Muscle of back (tissue), 13 donors: ENCODE data around the gene PAQR3. TPM values are rescaled to one million over a fixed set of nuclear protein-coding genes. Genes with fewer than 3 reads are reported as not detected.

Experiments
- DNase-seq, 3 donors: peaks; one replicate each; pipeline versions ENCODE4 v3.0.0 to v3.0.0-alpha.2; 2013
- long read RNA-seq, 9 donors: transcript quantifications; one replicate each; lab custom pipeline, GENCODE V29; 2026
- polyA plus RNA-seq, 10 donors: library from polyadenylated mRNA; unstranded; fragments of 120-200 nt; gene quantifications; one replicate each; pipeline ENCODE4 v1.2.1, GENCODE V29; 2013; ENCODE audit not compliant: insufficient read length in 10 of 10

PAQR3 gene
- 10 to 100 TPM in 7 of 10 donors, 1 to 10 TPM in 3; 7.0 to 14.0 (median 11.8) TPM for polyA plus RNA-seq
- long read RNA-seq, donor 1, full-length matches to known transcripts: 1 of 1 reads
- long read RNA-seq, donor 1, partial matches to known transcripts: 0 of 1 reads
- long read RNA-seq, donor 1, other reads (novel, unspliced or antisense): 0 of 1 reads
- long read RNA-seq, donor 2: 0 reads
- long read RNA-seq, donor 3: 0 reads
- long read RNA-seq, donor 4, full-length matches to known transcripts: 3 of 3 reads
- long read RNA-seq, donor 4, partial matches to known transcripts: 0 of 3 reads
- long read RNA-seq, donor 4, other reads (novel, unspliced or antisense): 0 of 3 reads
- long read RNA-seq, donor 5, full-length matches to known transcripts: 2 of 2 reads
- long read RNA-seq, donor 5, partial matches to known transcripts: 0 of 2 reads
- long read RNA-seq, donor 5, other reads (novel, unspliced or antisense): 0 of 2 reads
- long read RNA-seq, donor 6, full-length matches to known transcripts: 1 of 1 reads
- long read RNA-seq, donor 6, partial matches to known transcripts: 0 of 1 reads
- long read RNA-seq, donor 6, other reads (novel, unspliced or antisense): 0 of 1 reads
- long read RNA-seq, donor 7, full-length matches to known transcripts: 1 of 1 reads
- long read RNA-seq, donor 7, partial matches to known transcripts: 0 of 1 reads
- long read RNA-seq, donor 7, other reads (novel, unspliced or antisense): 0 of 1 reads
- long read RNA-seq, donor 8, full-length matches to known transcripts: 1 of 1 reads
- long read RNA-seq, donor 8, partial matches to known transcripts: 0 of 1 reads
- long read RNA-seq, donor 8, other reads (novel, unspliced or antisense): 0 of 1 reads
- long read RNA-seq, donor 9: 0 reads

GRCh38 chr4:78938868-78939666, at the start of gene PAQR3:
Gene PAQR3, minus strand, starts transcription at chr4:78939438. Its CDS starts 214 bp downstream, at chr4:78939224.
- peak; percentile 85 to 95 (median 93) for DNase-seq

GRCh38 chr4:78987683-78988082, 48.4 kb upstream of the PAQR3 start:
- no peak for DNase-seq

- DNase-seq: no peak
These were observed 45.4 kb upstream of the PAQR3 start for GRCh38 chr4:78984593-78984992.

DNA sequence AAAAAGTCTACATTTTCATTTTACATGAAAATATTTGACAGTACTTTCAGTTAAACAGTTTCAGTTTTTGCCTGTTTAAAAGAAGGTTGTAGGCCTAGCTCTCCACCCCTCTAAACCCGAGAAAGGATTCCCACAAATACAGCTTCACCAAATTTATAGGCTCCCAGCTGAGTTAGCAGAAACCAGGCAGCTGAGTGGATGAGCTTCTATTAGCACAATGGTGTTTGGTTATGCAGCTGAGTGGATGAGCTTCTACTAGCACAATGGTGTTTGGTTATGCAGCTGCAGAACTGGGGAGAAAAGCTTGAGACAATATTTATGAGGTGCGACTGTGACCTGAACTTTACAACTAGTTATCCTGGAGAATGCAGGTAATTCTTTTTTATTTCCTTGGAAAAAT, 36.6 kb upstream of the PAQR3 start:
- no peak for DNase-seq

DNA sequence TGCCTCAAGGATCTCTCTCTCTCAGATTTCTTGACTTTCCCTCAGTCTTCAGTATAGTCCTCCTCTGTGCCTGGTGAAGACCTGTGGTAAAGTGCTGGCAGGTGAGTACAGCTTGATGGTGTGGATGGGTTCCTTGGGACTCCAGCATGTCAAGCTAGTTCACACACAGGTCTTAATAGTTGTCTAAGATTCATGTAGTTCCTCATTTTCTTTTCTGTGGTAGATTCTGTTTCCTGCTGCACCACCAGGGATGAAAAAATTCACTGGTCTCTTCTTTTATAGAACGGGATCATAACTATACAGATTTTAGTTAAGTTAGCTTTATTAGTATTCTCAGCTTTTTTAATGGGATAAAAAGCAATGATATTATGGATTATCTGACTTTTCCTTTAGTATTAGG, 32.5 kb upstream of the PAQR3 start:
- no peak for DNase-seq

GRCh38 chr4:78971326-78971725, 32.1 kb upstream of the PAQR3 start:
- peak; percentile 61 to 87 (median 79) for DNase-seq

DNA sequence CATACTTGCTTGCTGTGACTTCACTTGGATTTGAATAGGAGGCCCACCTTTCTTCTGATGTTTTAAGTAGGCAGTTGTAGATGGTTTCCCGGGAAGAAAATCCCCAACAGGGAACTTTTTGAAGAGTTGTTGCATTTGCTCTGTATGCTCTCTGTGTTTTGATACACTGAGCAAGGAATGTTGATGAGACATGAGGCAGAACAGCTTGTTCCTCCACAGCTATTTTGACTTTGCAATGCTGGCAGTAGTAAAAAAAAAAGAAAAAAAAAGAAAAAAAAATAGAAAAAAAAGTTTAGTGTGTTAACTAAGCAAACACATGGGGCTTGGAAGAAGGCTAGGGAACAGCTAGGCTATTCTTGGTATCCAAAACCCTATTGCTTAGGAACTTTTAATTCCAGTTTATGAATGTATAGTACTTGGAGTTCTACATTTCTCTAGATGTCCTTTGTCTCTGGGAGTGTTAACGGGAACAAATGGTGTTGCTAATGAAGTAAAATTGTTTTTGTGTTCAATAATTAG, 23.4 kb upstream of the PAQR3 start:
- no peak for DNase-seq

DNA sequence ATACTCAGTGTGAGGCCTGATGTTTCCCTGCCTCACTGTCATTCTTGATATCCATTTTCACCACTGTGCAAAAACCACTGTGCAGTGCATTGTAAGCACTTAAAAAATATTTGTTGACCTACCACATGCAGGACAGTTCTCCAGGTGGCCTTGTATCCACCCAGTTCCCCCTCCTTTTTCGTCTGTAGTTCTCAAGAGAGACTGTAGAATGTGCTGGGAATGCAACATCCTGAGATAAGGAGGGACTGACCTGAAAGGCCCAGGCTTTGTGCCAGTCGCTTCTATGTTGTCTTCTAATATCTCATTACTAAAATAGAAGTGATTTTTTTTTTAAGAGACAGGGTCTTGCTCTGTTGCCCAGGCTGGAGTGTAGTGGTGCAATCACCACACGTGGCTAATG, 21.7 kb upstream of the PAQR3 start:
- no peak for DNase-seq

DNA sequence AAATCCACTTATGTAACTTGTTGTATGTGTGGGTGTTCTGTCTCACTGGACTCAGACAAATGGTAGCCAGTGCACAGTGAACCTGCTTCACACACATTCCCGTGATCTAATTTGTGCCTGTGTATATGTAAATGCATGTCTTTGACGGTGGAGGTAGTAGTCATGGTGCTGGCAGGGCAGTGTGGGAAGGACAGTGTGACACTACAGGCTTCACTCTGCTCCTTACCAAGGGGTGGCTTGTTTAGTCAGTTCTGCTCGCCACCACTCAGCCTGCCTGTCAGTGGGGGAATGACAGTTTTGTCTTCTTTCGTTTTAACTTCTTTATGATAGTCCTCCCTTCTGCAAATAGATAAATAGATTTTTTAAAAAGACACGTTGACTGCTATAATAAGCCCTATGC, 17.7 kb upstream of the PAQR3 start:
- DNase-seq: no peak

DNA sequence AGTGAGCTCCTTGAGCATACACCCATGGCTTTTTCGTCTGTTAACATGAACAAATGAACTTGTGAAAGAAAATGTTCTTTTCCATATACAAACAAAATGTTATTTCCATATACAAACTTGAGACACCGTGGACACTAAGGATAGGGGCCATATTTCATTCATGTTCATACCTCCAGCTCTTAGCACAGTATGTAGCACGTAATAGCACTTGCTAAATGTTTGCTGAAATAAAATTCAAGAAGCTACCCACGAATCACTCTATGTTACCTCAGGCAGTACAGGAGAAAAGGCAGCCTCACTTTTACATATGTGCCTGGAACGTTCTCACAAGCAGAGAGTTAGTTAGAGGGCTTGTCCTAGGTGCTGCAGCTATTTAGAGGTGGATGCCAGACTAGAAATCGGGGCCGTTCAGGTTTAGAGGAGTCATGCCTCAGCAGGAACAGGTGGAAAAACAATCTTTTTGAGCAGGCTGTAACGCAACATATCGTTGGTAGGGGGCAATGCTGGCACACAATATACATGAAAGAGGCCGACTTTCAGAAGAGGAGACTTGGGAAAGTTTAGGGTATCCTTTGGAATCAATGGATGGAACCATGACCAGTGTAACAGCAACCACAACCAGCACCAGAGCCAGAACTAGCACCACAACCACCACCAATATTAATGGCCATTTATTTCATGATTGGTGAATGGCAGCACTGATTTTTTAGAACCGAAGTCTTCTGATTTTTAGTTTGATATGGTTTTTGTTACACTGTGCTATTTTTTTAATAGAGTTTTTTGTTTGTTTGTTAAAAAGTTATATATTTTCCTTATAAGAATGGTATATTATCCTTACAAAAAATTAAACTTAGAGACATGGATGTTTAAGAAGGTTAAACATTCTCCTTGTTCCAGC, 14.8 kb upstream of the PAQR3 start:
- DNase-seq: peak in 2 of 3 donors; percentile 31 to 48

- DNase-seq: no peak
These were observed 14.0 kb upstream of the PAQR3 start for GRCh38 chr4:78953231-78953630.

DNA sequence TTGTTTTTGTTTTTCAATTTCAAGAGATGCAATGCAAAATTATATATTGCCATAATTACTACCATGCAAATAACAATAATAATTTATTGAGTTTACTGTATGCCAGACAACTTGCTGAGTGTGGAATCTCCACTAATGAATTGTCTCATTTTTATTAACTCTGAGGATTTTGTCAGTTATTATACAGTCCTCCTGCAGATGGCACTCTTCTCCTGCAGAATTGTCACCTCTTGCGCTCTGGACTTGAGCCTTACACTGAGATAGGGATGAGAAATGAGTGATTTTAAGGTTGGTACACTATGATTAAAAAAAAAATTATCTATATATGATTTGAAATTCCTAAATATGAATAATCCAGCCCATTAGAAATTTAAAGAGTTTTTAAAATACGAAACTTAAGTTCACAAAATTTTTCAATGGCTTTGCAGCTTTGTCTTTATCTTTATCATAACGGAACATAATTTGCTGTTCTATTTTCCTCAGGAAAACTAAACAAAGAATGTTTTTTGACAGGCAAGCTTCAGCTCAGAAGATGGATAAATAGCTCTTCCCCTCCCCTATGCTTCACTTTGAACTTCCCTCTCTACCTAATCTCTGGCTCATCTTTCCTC, 12.7 kb upstream of the PAQR3 start:
- DNase-seq: peak; percentile 41 to 71 (median 59)

GRCh38 chr4:78949735-78950134, 10.5 kb upstream of the PAQR3 start:
- no peak for DNase-seq

- no peak for DNase-seq
These were observed 6.5 kb upstream of the PAQR3 start for GRCh38 chr4:78945651-78946179.

DNA sequence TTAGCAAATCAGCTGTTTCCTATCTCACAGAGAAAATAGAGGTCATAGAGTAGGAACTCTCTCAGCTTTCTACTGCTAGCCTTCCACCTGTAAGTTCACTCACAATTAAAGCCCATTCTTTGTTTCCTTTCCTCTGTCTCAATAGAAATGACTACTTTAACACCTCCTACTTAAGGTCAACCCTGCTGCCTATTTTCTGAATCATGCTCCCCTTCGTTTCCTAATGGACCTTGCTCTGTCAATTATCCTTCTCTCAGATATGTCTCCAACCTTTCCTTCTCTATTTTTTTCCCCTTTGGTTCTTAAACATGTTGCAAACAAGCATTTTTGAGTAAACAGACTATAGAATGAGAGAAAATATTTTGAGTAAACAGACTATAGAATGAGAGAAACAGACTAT, 5.1 kb upstream of the PAQR3 start:
- no peak for DNase-seq

DNA sequence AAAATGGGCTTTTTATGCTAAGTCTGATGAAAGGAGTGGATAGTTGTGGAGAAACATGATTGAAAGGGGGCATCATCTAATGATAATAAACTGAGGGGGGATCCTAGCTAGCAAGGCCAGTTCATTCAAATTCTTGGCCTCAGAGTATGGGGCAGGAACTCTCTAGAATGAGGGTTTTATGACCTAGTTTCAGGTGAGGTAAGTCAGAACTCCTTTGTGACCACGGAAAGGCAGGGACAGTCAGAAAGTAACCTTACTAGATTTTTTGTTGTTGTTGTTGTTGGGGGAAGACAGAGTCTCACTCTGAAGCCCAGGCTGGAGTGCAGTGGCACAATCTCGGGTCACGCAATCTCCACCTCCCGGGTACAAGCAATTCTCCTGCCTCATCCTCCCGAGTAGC, 1.5 kb upstream of the PAQR3 start:
- no peak for DNase-seq

- peak in 1 of 3 donors; percentile 36 for DNase-seq
These were observed 400 bp upstream of the PAQR3 start for GRCh38 chr4:78939667-78940008.

DNA sequence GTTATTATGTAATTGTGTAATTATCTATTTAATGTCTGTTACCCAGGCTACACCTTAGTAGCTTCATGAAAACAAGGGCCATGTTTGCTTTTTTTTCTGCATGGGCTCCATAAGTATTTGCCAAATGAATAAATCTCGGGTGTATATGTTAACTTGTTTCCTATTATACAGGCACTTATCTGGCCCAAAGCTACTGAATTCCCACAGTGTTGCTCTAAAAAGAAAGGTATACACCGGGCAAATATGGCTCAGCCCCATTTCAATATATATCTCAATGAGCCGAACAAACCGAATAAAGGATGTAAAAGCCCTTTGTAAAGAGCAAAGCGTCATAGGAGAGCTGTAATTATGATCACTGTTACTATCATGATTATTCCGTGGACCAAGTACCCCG, 767 bp downstream of the PAQR3 start:
- DNase-seq: no peak

DNA sequence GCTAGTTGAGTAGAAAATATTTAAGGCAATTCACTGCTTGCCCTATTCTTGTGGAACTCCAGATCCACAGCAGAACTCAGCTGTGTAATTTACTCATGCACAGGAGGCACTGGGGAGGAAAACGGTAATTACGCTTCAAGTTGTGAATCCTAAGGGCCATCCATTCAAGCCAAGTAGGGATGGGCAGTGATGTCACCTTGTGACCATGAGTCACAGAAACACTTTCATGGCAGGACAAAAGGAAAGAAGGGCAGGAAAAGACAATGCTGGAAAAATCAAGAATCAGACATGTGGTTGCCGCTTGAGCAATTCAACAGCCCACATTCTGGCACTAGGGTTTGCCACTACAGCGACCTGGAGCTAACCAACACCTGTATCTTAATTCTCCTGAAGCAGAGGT, 1.4 kb downstream of the PAQR3 start:
- DNase-seq: peak in 1 of 3 donors; percentile 14

DNA sequence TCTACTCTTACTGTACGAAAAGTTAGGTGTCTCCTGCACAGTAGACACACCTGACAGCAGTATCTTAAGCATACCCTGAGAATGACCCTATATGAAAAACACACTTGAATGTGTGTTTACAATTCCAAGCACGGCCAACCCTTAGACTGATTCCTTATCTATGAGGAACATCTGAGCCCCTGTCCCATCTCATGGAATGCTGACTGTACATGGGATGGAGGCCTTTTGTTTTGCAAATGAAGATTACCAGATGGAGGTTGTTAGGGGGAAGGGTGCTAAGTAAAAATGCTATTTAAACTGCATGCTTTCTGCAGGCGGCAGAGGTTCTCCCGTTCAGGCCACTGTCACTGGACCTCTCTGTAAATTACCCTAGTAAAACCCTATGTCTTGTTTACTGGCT, 2.2 kb downstream of the PAQR3 start:
- no peak for DNase-seq
